ENCODE measurements around the gene EZR. TPM values are rescaled to one million over a fixed set of nuclear protein-coding genes. Genes with fewer than 3 reads are reported as not detected.

EZR gene
- total RNA-seq, 1 experiment from 2014 or later: 88.5 TPM

GRCh38 chr6:158783167-158783450 is 36.1 kb downstream of the EZR start:
- H3K4me2 ChIP-seq (ENCODE audit: low read depth, low read length, poor library complexity, severe bottlenecking): no peak overlapping the region

GRCh38 chr6:158782432-158783166 is 36.6 kb downstream of the EZR start:
- no peaks in the 10 kb centered on the region for H3K9me2 ChIP-seq (replicated peaks; ENCODE audit: insufficient read depth, low read length)
- no peaks in the 10 kb centered on the region for H3K4me1 ChIP-seq (ENCODE audit: low read length)
- H3K27ac ChIP-seq (ENCODE audit: low read length): no peak overlapping the region
- H3K4me2 ChIP-seq (ENCODE audit: low read depth, low read length, poor library complexity, severe bottlenecking): no peak overlapping the region
- no peak overlapping the region for H3K9ac ChIP-seq (ENCODE audit: low read length)
- DNase-seq: no peak
- H3K4me3 ChIP-seq (ENCODE audit: low read length): no peak overlapping the region
- H2AFZ ChIP-seq (ENCODE audit: low read length): no peak overlapping the region
- peaks cover 65% of the 10 kb centered on the region for H3K36me3 ChIP-seq (ENCODE audit: insufficient read depth, low read length)
- no peaks in the 10 kb centered on the region for H3K27me3 ChIP-seq (ENCODE audit: low read length)
- peaks cover 35% of the 10 kb centered on the region for H4K20me1 ChIP-seq (ENCODE audit: insufficient read depth, low read depth, low read length)
- H3K9me3 ChIP-seq (ENCODE audit: low read length): no peaks in the 10 kb centered on the region
- H3K79me2 ChIP-seq (ENCODE audit: low read length): peaks cover 28% of the 10 kb centered on the region

More at GRCh38 chr6:158783167-158783450, 36.1 kb downstream of the EZR start:
- Histone ChIP-seq H3K27ac (ENCODE audit: low read length) (no peak overlapping the region), H4K20me1 (ENCODE audit: insufficient read depth, low read depth, low read length) (peaks cover 32% of the 10 kb centered on the region; the same call in 1 of the 2 replicates), H3K9ac (ENCODE audit: low read length) (no peak overlapping the region), H3K9me3 (ENCODE audit: low read length) (no peaks in the 10 kb centered on the region), H3K4me3 (ENCODE audit: low read length) (no peak overlapping the region), H3K79me2 (ENCODE audit: low read length) (peaks cover 33% of the 10 kb centered on the region), H2AFZ (ENCODE audit: low read length) (no peak overlapping the region), H3K27me3 (ENCODE audit: low read length) (no peaks in the 10 kb centered on the region), H3K9me2 (replicated peaks; ENCODE audit: insufficient read depth, low read length) (no peaks in the 10 kb centered on the region), H3K4me1 (ENCODE audit: low read length) (no peaks in the 10 kb centered on the region), H3K36me3 (ENCODE audit: insufficient read depth, low read length) (peaks cover 69% of the 10 kb centered on the region)
- no peak for DNase-seq

- H3K4me1 ChIP-seq (ENCODE audit: low read length): no peaks in the 10 kb centered on the region
- H3K27me3 ChIP-seq (ENCODE audit: low read length): no peaks in the 10 kb centered on the region
- H2AFZ ChIP-seq (ENCODE audit: low read length): no peak overlapping the region
- H3K36me3 ChIP-seq (ENCODE audit: insufficient read depth, low read length): peaks cover 66% of the 10 kb centered on the region
- no peak for DNase-seq
- peaks cover 41% of the 10 kb centered on the region for H4K20me1 ChIP-seq (ENCODE audit: insufficient read depth, low read depth, low read length)
- H3K79me2 ChIP-seq (ENCODE audit: low read length): peaks cover 25% of the 10 kb centered on the region
- no peak overlapping the region for H3K27ac ChIP-seq (ENCODE audit: low read length)
- no peak overlapping the region for H3K4me2 ChIP-seq (ENCODE audit: low read depth, low read length, poor library complexity, severe bottlenecking)
- no peak overlapping the region for H3K4me3 ChIP-seq (ENCODE audit: low read length)
- no peaks in the 10 kb centered on the region for H3K9me3 ChIP-seq (ENCODE audit: low read length)
- no peaks in the 10 kb centered on the region for H3K9me2 ChIP-seq (replicated peaks; ENCODE audit: insufficient read depth, low read length)
- no peak overlapping the region for H3K9ac ChIP-seq (ENCODE audit: low read length)
Observed at GRCh38 chr6:158781692-158782373, 37.3 kb downstream of the EZR start.

GRCh38 chr6:158780988-158781691 is 38.0 kb downstream of the EZR start:
- DNase-seq: no peak
- Histone ChIP-seq H3K9ac (ENCODE audit: low read length) (no peak overlapping the region), H3K27me3 (ENCODE audit: low read length) (no peaks in the 10 kb centered on the region), H3K4me2 (ENCODE audit: low read depth, low read length, poor library complexity, severe bottlenecking) (no peak overlapping the region), H3K4me1 (ENCODE audit: low read length) (no peaks in the 10 kb centered on the region), H4K20me1 (ENCODE audit: insufficient read depth, low read depth, low read length) (peaks cover 43% of the 10 kb centered on the region), H2AFZ (ENCODE audit: low read length) (no peak overlapping the region), H3K79me2 (ENCODE audit: low read length) (peaks cover 25% of the 10 kb centered on the region), H3K9me3 (ENCODE audit: low read length) (no peaks in the 10 kb centered on the region), H3K4me3 (ENCODE audit: low read length) (no peak overlapping the region), H3K36me3 (ENCODE audit: insufficient read depth, low read length) (peaks cover 70% of the 10 kb centered on the region), H3K9me2 (replicated peaks; ENCODE audit: insufficient read depth, low read length) (no peaks in the 10 kb centered on the region), H3K27ac (ENCODE audit: low read length) (no peak overlapping the region)

GRCh38 chr6:158780246-158780884 is 38.8 kb downstream of the EZR start:
- DNase-seq: no peak
- Histone ChIP-seq H3K27ac (ENCODE audit: low read length) (no peak overlapping the region), H3K9me3 (ENCODE audit: low read length) (no peaks in the 10 kb centered on the region), H3K27me3 (ENCODE audit: low read length) (no peaks in the 10 kb centered on the region), H3K9ac (ENCODE audit: low read length) (no peak overlapping the region), H3K79me2 (ENCODE audit: low read length) (peaks cover 27% of the 10 kb centered on the region), H3K9me2 (replicated peaks; ENCODE audit: insufficient read depth, low read length) (no peaks in the 10 kb centered on the region), H2AFZ (ENCODE audit: low read length) (no peak overlapping the region), H3K4me3 (ENCODE audit: low read length) (no peak overlapping the region), H4K20me1 (ENCODE audit: insufficient read depth, low read depth, low read length) (peaks cover 46% of the 10 kb centered on the region), H3K4me2 (ENCODE audit: low read depth, low read length, poor library complexity, severe bottlenecking) (no peak overlapping the region), H3K4me1 (ENCODE audit: low read length) (no peaks in the 10 kb centered on the region), H3K36me3 (ENCODE audit: insufficient read depth, low read length) (peaks cover 72% of the 10 kb centered on the region)

GRCh38 chr6:158778005-158778527 is 41.1 kb downstream of the EZR start:
- H3K27me3 ChIP-seq (ENCODE audit: low read length): no peaks in the 10 kb centered on the region
- H2AFZ ChIP-seq (ENCODE audit: low read length): no peak overlapping the region
- H3K9me2 ChIP-seq (replicated peaks; ENCODE audit: insufficient read depth, low read length): no peaks in the 10 kb centered on the region
- H3K9ac ChIP-seq (ENCODE audit: low read length): no peak overlapping the region
- no peak overlapping the region for H3K4me3 ChIP-seq (ENCODE audit: low read length)
- peaks cover 17% of the 10 kb centered on the region for H3K79me2 ChIP-seq (ENCODE audit: low read length)
- DNase-seq: no peak
- H3K36me3 ChIP-seq (ENCODE audit: insufficient read depth, low read length): peaks cover 69% of the 10 kb centered on the region
- H3K4me1 ChIP-seq (ENCODE audit: low read length): no peaks in the 10 kb centered on the region
- peaks cover 40% of the 10 kb centered on the region for H4K20me1 ChIP-seq (ENCODE audit: insufficient read depth, low read depth, low read length)
- H3K27ac ChIP-seq (ENCODE audit: low read length): no peak overlapping the region
- H3K4me2 ChIP-seq (ENCODE audit: low read depth, low read length, poor library complexity, severe bottlenecking): no peak overlapping the region
- no peaks in the 10 kb centered on the region for H3K9me3 ChIP-seq (ENCODE audit: low read length)

- no peak for DNase-seq
- no peaks in the 10 kb centered on the region for H3K9me2 ChIP-seq (replicated peaks; ENCODE audit: insufficient read depth, low read length)
- no peaks in the 10 kb centered on the region for H3K4me1 ChIP-seq (ENCODE audit: low read length)
- H3K27ac ChIP-seq (ENCODE audit: low read length): no peak overlapping the region
- no peak overlapping the region for H3K4me2 ChIP-seq (ENCODE audit: low read depth, low read length, poor library complexity, severe bottlenecking)
- no peak overlapping the region for H2AFZ ChIP-seq (ENCODE audit: low read length)
- H3K9me3 ChIP-seq (ENCODE audit: low read length): no peaks in the 10 kb centered on the region
- peaks cover 17% of the 10 kb centered on the region for H3K79me2 ChIP-seq (ENCODE audit: low read length)
- no peak overlapping the region for H3K4me3 ChIP-seq (ENCODE audit: low read length)
- H4K20me1 ChIP-seq (ENCODE audit: insufficient read depth, low read depth, low read length): peaks cover 37% of the 10 kb centered on the region
- no peak overlapping the region for H3K9ac ChIP-seq (ENCODE audit: low read length)
- H3K36me3 ChIP-seq (ENCODE audit: insufficient read depth, low read length): peaks cover 70% of the 10 kb centered on the region
- no peaks in the 10 kb centered on the region for H3K27me3 ChIP-seq (ENCODE audit: low read length)
Observed at GRCh38 chr6:158777510-158777909, 41.7 kb downstream of the EZR start.

- H3K27ac ChIP-seq (ENCODE audit: low read length): no peak overlapping the region
- peaks cover 39% of the 10 kb centered on the region for H4K20me1 ChIP-seq (ENCODE audit: insufficient read depth, low read depth, low read length)
- H3K4me2 ChIP-seq (ENCODE audit: low read depth, low read length, poor library complexity, severe bottlenecking): no peak overlapping the region
- H3K9me2 ChIP-seq (replicated peaks; ENCODE audit: insufficient read depth, low read length): no peaks in the 10 kb centered on the region
- H3K36me3 ChIP-seq (ENCODE audit: insufficient read depth, low read length): peaks cover 77% of the 10 kb centered on the region
- H3K9me3 ChIP-seq (ENCODE audit: low read length): no peaks in the 10 kb centered on the region
- H3K4me3 ChIP-seq (ENCODE audit: low read length): no peak overlapping the region
- no peak overlapping the region for H2AFZ ChIP-seq (ENCODE audit: low read length)
- H3K4me1 ChIP-seq (ENCODE audit: low read length): no peaks in the 10 kb centered on the region
- H3K79me2 ChIP-seq (ENCODE audit: low read length): peaks cover 14% of the 10 kb centered on the region
- H3K27me3 ChIP-seq (ENCODE audit: low read length): no peaks in the 10 kb centered on the region
- no peak overlapping the region for H3K9ac ChIP-seq (ENCODE audit: low read length)
- DNase-seq: no peak
Observed at GRCh38 chr6:158776737-158777136, 42.4 kb downstream of the EZR start.

Measured in Karpas-422 (cell line).